HCT116 (cell line): ENCODE data around the gene CALN1. TPM values are rescaled to one million over a fixed set of nuclear protein-coding genes. Genes with fewer than 3 reads are reported as not detected.

ENCODE experiments used
- ATAC-seq: fragments of 200-7000 bp; cut with Tn5 transposase; 2 replicates; pipeline ENCODE4 v1.9.1; 2020; ENCODE audit warnings: mild to moderate bottlenecking, moderate library complexity
- BruUV-seq: library from RNA; stranded (reverse); fragments of 400-500 nt; replicated peaks from 2 replicates; lab custom pipeline; 2021; lab: Mats Ljungman, UMichigan
- CTCF ChIA-PET: fragments of 300-600 bp; sonication (Branson Sonifier 250); formaldehyde crosslinking; loops from one replicate; lab custom pipeline; 2021; ENCODE audit warnings: antibody characterized with exemption; lab: Charles Lee
- POLR2A ChIA-PET: fragments of 300-600, 350-600 bp; sonication (Branson Sonifier 250); formaldehyde crosslinking; loops from one replicate; lab custom pipeline; 2021; ENCODE audit warnings: antibody characterized with exemption; lab: Charles Lee
- RAD21 ChIA-PET, 2 experiments: fragments of 300-600 bp; sonication (Branson Sonifier 250); formaldehyde crosslinking; loops; one replicate each; lab custom pipeline; 2023; ENCODE audit warnings: low total read pairs in 2 of 2; ENCODE audit not compliant: uncharacterized antibody in 2 of 2, unreplicated experiment in 2 of 2, low non-redundant PET in 1 of 2; lab: Charles Lee
- DNase-seq: peaks from one replicate; pipeline ENCODE4 v3.0.0-alpha.2; 2010; ENCODE audit warnings: low read depth, low spot score
- H2AFZ ChIP-seq: fragments of 200-600 bp; shearing (Covaris generic), sonication (generic); 2 replicates; pipeline ENCODE4 v1.6.1; 2017; ENCODE audit warnings: low read depth, mixed run types, mixed read lengths, antibody characterized with exemption, low read length; ENCODE audit not compliant: poor library complexity, severe bottlenecking
- H3K27ac ChIP-seq: 2 replicates; pipeline ENCODE4 v1.5.1; 2012; ENCODE audit warnings: low read depth, low read length
- H3K27me3 ChIP-seq: fragments of 200-600 bp; sonication (generic); 2 replicates; pipeline ENCODE4 v1.6.1; 2016; ENCODE audit warnings: mixed run types, low read length, mixed read lengths; ENCODE audit not compliant: insufficient read depth
- H3K36me3 ChIP-seq, 2 experiments: fragments of 200-500 bp in 1 of 2; fragments of 200-600 bp in 1 of 2; sonication (Bioruptor generic) in 1 of 2; sonication (generic) in 1 of 2; 2 replicates each; pipeline versions ENCODE4 v1.5.1 to v1.6.1; 2014 to 2016; ENCODE audit warnings: low read length in 2 of 2, inconsistent platforms in 1 of 2, mixed read lengths in 1 of 2, mixed run types in 1 of 2; ENCODE audit not compliant: insufficient read depth in 2 of 2, control insufficient read depth in 1 of 2
- H3K4me1 ChIP-seq, 2 experiments: fragments of 200-600 bp in 1 of 2; sonication (generic) in 1 of 2; 2 replicates each; pipeline versions ENCODE4 v1.5.1 to v1.6.1; 2012 to 2017; ENCODE audit warnings: low read length in 2 of 2, inconsistent platforms in 1 of 2, mild to moderate bottlenecking in 1 of 2, mixed read lengths in 1 of 2, mixed run types in 1 of 2, moderate library complexity in 1 of 2; ENCODE audit not compliant: insufficient read depth in 2 of 2, control insufficient read depth in 1 of 2
- H3K4me2 ChIP-seq: fragments of 200-600 bp; sonication (generic); 2 replicates; pipeline ENCODE4 v1.6.1; 2017; ENCODE audit warnings: mixed run types, low read length, mixed read lengths
- H3K4me3 ChIP-seq, 2 experiments: fragments of 200-600 bp in 1 of 2; sonication (generic) in 1 of 2; replicated peaks in 1 of 2; 2 replicates each; pipeline ENCODE4 v1.5.1; 2011 to 2016; ENCODE audit warnings: low read length in 2 of 2, control low read depth in 1 of 2, low read depth in 1 of 2, mild to moderate bottlenecking in 1 of 2, mixed read lengths in 1 of 2, mixed run types in 1 of 2
- H3K79me2 ChIP-seq: fragments of 200-600 bp; sonication (generic); 2 replicates; pipeline ENCODE4 v1.6.1; 2017; ENCODE audit warnings: mild to moderate bottlenecking, mixed run types, low read length, moderate library complexity, mixed read lengths; ENCODE audit not compliant: insufficient read depth
- H3K9ac ChIP-seq: fragments of 200-600 bp; sonication (generic); 2 replicates; pipeline ENCODE4 v1.6.1; 2016; ENCODE audit warnings: low read length, mixed read lengths
- H3K9me2 ChIP-seq: fragments of 200-600 bp; sonication (generic), shearing (Covaris generic); 2 replicates; pipeline ENCODE4 v1.6.1; 2017; ENCODE audit warnings: mixed run types, mild to moderate bottlenecking, moderate library complexity; ENCODE audit not compliant: insufficient read depth
- H3K9me3 ChIP-seq, 2 experiments: fragments of 200-500 bp in 1 of 2; fragments of 200-600 bp in 1 of 2; sonication (Bioruptor generic) in 1 of 2; sonication (generic) in 1 of 2; 2 replicates each; pipeline ENCODE4 v1.6.1; 2014 to 2017; ENCODE audit warnings: low read length in 2 of 2, mixed read lengths in 2 of 2, inconsistent platforms in 1 of 2, low read depth in 1 of 2, mild to moderate bottlenecking in 1 of 2, mixed run types in 1 of 2, moderate library complexity in 1 of 2; ENCODE audit not compliant: control insufficient read depth in 1 of 2, insufficient read depth in 1 of 2
- H4K20me1 ChIP-seq: fragments of 200-600 bp; sonication (generic), shearing (Covaris generic); 2 replicates; pipeline ENCODE4 v1.6.1; 2017; ENCODE audit warnings: mixed run types, mild to moderate bottlenecking, moderate library complexity; ENCODE audit not compliant: insufficient read depth
- CBX3 ChIP-seq: IDR thresholded peaks from 2 replicates; pipeline ENCODE4 v1.6.1; 2012; ENCODE audit warnings: low read depth
- EGR1 ChIP-seq: IDR thresholded peaks from 2 replicates; pipeline ENCODE4 v1.6.1; 2012; ENCODE audit warnings: low read depth
- EZH2phosphoT487 ChIP-seq: fragments of 200-600 bp; IDR thresholded peaks from 2 replicates; pipeline ENCODE4 v1.6.1; 2018; ENCODE audit warnings: antibody characterized with exemption, borderline replicate concordance
- FOSL1 ChIP-seq: IDR thresholded peaks from 2 replicates; pipeline ENCODE4 v1.6.1; 2012; ENCODE audit warnings: low read depth
- JUND ChIP-seq: IDR thresholded peaks from 2 replicates; pipeline ENCODE4 v1.6.1; 2012
- REST ChIP-seq: IDR thresholded peaks from 2 replicates; pipeline ENCODE4 v1.6.1; 2012; ENCODE audit warnings: low read depth
- SP1 ChIP-seq: IDR thresholded peaks from 2 replicates; pipeline ENCODE4 v1.6.1; 2012; ENCODE audit warnings: low read depth
- SRF ChIP-seq: IDR thresholded peaks from 2 replicates; pipeline ENCODE4 v1.6.1; 2012; ENCODE audit warnings: low read depth
- intact Hi-C: fragments of 100-400 bp; cut with micrococcal nuclease; formaldehyde crosslinking; loops from 2 replicates; pipeline ENCODE4 v1.10.0; 2022
- total RNA-seq: library from RNA; stranded (reverse); gene quantifications from one replicate; pipeline ENCODE4 v1.2.1, GENCODE V29; 2021; ENCODE audit not compliant: unreplicated experiment
- TF ChIP-seq, protein P1 (sequence below): IDR thresholded peaks from 2 replicates; pipeline ENCODE4 v1.6.1; 2012
- TF ChIP-seq, protein P2 (sequence below): IDR thresholded peaks from 2 replicates; pipeline ENCODE4 v1.6.1; 2012
- TF ChIP-seq, protein P3 (sequence below): IDR thresholded peaks from 2 replicates; pipeline ENCODE4 v1.6.1; 2011; ENCODE audit warnings: mild to moderate bottlenecking, low read length, moderate library complexity; ENCODE audit not compliant: insufficient replicate concordance; ENCODE audit errors: extremely low read depth

Gene CALN1
- total RNA-seq, 1 experiment from 2014 or later: 0.17 TPM

DNA sequence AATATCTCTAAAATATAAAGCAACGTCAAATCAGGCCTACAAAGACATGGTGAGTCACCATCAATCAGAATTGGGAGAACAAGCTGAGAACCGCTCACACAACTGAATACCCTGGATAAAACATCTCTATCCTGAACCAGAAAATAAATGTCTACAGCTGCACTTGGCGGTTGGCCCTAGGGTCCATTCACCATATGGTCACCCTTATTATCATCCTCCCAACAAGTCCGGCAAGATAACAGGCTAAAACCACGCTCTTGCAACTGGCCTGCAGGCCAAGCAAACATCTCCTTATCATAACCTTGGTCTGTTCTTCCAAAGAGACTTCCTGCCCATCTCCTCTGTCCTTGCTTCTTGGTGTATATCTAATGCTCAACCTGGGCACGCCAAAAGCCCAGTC is 310.7 kb downstream of the CALN1 start:
- H4K20me1 ChIP-seq: no peaks in the 10 kb centered on the region
- no peak overlapping the region for H2AFZ ChIP-seq
- POLR2A ChIA-PET: no interaction called here
- H3K9me2 ChIP-seq: no peaks in the 10 kb centered on the region
- no peak overlapping the region for H3K27ac ChIP-seq
- no peaks in the 10 kb centered on the region for H3K27me3 ChIP-seq
- ATAC-seq: no peak
- intact Hi-C loops: no loop called here
- no peak overlapping the region for H3K9ac ChIP-seq
- no peak overlapping the region for H3K4me2 ChIP-seq
- DNase-seq: no peak
- RAD21 ChIA-PET: no interaction called here
- BruUV-seq: no TSS peak
- no peaks in the 10 kb centered on the region; a peak in 1 of 4 replicates for H3K9me3 ChIP-seq
- H3K79me2 ChIP-seq: no peaks in the 10 kb centered on the region
- no peak overlapping the region for H3K4me3 ChIP-seq
- TF ChIP-seq, protein P1, sequence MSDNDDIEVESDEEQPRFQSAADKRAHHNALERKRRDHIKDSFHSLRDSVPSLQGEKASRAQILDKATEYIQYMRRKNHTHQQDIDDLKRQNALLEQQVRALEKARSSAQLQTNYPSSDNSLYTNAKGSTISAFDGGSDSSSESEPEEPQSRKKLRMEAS: no peak
- TF ChIP-seq REST (no peak), SP1 (no peak), SRF (no peak)
- TF ChIP-seq, protein P2, sequence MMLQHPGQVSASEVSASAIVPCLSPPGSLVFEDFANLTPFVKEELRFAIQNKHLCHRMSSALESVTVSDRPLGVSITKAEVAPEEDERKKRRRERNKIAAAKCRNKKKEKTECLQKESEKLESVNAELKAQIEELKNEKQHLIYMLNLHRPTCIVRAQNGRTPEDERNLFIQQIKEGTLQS: no peak
- H3K36me3 ChIP-seq: no peaks in the 10 kb centered on the region
- CTCF ChIA-PET: no interaction called here
- H3K4me1 ChIP-seq: no peaks in the 10 kb centered on the region

GRCh38 chr7:72099784-72100183 is 312.4 kb downstream of the CALN1 start:
- Histone ChIP-seq H3K27me3 (no peaks in the 10 kb centered on the region), H3K4me1 (no peaks in the 10 kb centered on the region), H3K9ac (no peak overlapping the region), H3K79me2 (no peaks in the 10 kb centered on the region), H4K20me1 (no peaks in the 10 kb centered on the region), H3K4me2 (no peak overlapping the region), H2AFZ (no peak overlapping the region), H3K4me3 (no peak overlapping the region), H3K36me3 (no peaks in the 10 kb centered on the region), H3K27ac (no peak overlapping the region), H3K9me2 (no peaks in the 10 kb centered on the region), H3K9me3 (no peaks in the 10 kb centered on the region; a peak in 1 of 4 replicates)
- DNase-seq (no peak), ATAC-seq (no peak)
- no TSS peak for BruUV-seq
- ChIA-PET CTCF (no interaction called here), RAD21 (no interaction called here), POLR2A (no interaction called here)
- intact Hi-C loops: no loop called here
- TF ChIP-seq, protein P2: no peak
- TF ChIP-seq, protein P3, sequence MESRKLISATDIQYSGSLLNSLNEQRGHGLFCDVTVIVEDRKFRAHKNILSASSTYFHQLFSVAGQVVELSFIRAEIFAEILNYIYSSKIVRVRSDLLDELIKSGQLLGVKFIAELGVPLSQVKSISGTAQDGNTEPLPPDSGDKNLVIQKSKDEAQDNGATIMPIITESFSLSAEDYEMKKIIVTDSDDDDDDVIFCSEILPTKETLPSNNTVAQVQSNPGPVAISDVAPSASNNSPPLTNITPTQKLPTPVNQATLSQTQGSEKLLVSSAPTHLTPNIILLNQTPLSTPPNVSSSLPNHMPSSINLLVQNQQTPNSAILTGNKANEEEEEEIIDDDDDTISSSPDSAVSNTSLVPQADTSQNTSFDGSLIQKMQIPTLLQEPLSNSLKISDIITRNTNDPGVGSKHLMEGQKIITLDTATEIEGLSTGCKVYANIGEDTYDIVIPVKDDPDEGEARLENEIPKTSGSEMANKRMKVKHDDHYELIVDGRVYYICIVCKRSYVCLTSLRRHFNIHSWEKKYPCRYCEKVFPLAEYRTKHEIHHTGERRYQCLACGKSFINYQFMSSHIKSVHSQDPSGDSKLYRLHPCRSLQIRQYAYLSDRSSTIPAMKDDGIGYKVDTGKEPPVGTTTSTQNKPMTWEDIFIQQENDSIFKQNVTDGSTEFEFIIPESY: no peak
- no peak for TF ChIP-seq EGR1
- TF ChIP-seq EZH2phosphoT487: no peak
- no peak for TF ChIP-seq CBX3
- TF ChIP-seq FOSL1: no peak
- TF ChIP-seq JUND: no peak
